Activated T-cell treated with anti-CD3 and anti-CD28 coated beads for 24 hours (primary cell): ENCODE data around the gene METTL1.

Source experiments
- DNase-seq: peaks from one replicate; pipeline ENCODE4 v3.0.0-alpha.2; 2020; ENCODE audit warnings: low read depth

The METTL1 gene

GRCh38 chr12:57767305-57767698, 4.6 kb downstream of the METTL1 start:
- DNase-seq = no peak

GRCh38 chr12:57766464-57767304, 5.2 kb downstream of the METTL1 start, which contains the start of gene CYP27B1:
Gene CYP27B1, minus strand, starts transcription at chr12:57767078. Its CDS starts 37 bp downstream, at chr12:57767041.
- no peak for DNase-seq

DNA sequence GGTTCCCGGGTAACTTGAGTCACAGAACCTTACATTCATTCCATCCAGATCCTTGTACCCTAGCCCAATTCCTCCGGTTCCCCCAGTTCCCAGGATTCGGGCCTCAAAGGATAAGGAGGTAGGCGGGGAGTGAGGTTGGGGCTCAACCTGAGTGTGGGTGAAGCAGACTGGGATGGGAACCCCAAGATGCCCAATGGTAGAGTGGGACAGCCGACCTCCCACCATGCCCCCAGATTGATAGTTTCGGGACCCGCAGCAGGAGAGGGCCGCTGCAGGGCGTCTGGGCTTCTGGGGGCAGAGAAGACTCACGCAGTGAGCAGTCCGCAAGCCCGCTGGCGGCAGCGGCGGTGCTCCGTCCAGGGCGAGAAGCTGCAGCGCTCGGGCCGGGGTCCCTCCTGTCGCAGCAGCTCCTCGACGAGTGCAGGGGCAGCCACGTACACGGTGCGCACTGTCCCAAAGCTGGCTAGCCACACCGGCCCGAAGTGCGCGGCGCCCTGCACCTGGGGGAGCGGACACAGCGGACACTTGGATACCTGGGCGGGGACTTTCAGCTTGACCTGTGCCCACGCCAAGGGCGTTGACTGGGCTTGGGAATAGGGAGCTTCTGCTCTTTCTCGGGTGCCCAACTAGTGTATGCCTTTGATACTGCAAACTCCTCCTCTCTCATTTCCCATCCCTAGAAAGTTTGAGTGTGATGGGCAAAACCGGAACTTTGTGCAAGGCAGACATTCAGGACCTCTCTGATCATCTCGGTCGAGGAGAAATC, 6.0 kb downstream of the METTL1 start:
- no peak for DNase-seq

- DNase-seq = no peak
Measured at GRCh38 chr12:57765003-57765697, 6.8 kb downstream of the METTL1 start.

DNA sequence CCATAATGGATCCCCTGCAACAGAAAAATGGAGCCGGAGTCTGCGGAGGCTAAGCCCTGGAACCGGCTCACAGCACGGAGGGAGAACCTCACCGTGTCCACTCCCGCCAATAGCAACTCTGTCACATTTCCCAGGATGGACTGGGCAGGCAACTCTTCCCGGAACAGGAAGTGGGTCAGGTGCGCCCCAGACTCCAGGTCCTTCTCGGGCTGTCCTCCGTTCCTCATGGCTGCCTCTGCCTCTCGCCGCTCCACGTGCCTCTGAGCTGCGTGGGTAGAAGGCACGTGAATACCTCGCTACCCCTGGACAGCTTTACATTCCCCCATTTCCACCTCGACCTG, 7.3 kb downstream of the METTL1 start:
- no peak for DNase-seq

DNA sequence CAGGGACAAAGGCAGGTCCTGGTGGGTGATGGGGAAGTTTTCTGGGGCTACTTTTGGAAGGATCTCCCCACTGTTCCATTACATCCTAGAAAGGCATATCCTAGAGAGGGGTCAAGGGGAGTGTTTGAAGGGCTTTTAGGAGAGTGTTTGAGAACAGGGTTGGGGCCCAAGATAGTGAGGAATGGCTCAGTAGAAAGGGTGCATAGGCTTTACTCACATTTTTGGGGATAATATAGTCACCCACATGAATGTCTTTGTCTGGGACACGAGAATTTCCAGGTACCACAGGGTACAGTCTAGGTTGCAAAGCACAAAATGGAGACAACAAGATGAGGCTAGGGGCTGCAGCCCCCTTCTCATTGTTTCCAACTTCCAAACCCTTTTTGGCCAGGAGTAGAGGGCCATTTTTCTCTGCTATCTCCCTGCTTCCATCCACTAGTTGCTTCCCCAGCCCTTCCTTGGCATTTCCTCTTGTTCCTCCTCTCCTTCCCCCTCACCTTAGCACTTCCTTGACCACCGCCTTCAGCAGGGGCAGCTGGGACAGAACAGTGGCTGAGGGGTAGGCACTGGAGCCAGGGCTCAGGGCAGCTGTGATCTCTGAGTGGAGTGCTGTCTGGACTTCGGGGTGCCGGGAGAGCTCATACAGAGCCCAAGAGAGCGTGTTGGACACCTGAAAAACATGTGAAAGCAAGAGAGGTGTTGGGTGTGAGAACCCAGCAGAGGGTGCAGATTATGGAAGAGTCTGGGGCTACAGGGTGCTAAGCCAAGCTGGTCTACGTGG, 7.8 kb downstream of the METTL1 start:
- DNase-seq = no peak

DNA sequence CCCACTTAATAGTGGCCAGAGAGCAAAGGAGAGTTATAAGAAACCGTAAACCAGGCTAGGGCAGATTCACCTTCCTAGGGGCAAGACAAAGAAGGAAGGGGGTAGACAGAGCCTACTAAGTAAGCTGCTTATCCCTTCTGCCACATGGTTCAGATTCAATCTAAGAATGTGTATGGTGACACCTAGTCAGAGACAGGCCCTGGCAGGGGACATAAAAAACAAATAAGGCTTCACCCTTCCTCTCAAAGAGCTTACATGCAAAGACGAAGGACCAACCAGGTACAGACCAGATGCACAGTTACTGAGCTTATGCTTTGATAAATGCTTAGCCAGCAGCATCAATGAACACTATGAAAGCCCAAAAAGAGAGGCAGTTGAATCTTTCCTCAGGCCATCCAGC, 9.4 kb downstream of the METTL1 start:
- DNase-seq = no peak

DNA sequence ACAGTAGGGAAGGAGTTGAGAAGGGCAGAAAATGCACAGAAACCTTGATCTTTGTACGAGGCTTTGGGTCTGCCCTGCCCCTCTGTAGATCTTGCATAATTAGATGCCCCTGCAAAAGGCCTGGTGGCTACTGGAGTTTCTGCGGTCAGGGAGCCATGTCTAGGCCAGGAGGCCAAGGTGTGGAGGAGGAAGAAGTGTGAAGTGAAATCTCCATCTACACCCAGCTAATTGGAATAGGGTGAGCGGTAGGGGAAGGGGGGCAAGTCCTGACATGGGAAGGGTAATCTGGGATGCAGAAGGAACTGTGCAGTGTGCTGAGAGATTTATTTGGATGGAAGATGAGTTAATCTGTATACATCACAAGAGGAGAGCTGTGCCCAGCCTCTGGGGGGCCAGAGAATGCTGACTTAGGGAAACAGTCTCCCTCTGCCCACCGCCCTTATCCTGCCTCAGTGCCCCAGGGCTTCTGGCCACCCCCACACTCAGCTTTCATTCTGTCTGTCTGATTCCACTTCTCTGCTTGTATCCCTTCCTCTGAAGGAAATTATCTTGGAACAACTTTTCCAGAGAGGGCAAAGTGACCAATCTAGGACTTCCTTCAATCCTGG, 10.4 kb downstream of the METTL1 start:
- DNase-seq = no peak

- DNase-seq = no peak
Measured at GRCh38 chr12:57760347-57760982, 11.4 kb downstream of the METTL1 start.

- no peak for DNase-seq
Measured at GRCh38 chr12:57759360-57759980, 12.4 kb downstream of the METTL1 start.

- DNase-seq = no peak
Measured at GRCh38 chr12:57758552-57759359, 13.1 kb downstream of the METTL1 start.

- no peak for DNase-seq
Measured at GRCh38 chr12:57757771-57758170, 14.1 kb downstream of the METTL1 start.

GRCh38 chr12:57756406-57757341, 15.2 kb downstream of the METTL1 start:
- DNase-seq = peak; percentile 63

GRCh38 chr12:57755454-57756372, 16.2 kb downstream of the METTL1 start:
- DNase-seq = no peak

DNA sequence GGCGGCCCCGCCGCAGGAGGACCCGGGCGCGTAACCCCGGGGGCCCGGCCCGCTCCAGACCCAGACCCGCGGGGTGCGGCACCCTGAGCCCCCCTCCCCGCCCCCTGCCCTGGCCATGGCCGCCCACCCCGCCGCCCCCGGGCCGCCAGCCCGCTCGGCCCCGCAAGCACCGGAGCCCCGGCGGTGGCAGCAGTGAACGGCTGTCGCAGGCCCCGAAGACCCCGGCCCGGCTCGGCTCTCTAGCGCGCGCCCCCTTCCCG, 16.8 kb downstream of the METTL1 start:
- no peak for DNase-seq

DNA sequence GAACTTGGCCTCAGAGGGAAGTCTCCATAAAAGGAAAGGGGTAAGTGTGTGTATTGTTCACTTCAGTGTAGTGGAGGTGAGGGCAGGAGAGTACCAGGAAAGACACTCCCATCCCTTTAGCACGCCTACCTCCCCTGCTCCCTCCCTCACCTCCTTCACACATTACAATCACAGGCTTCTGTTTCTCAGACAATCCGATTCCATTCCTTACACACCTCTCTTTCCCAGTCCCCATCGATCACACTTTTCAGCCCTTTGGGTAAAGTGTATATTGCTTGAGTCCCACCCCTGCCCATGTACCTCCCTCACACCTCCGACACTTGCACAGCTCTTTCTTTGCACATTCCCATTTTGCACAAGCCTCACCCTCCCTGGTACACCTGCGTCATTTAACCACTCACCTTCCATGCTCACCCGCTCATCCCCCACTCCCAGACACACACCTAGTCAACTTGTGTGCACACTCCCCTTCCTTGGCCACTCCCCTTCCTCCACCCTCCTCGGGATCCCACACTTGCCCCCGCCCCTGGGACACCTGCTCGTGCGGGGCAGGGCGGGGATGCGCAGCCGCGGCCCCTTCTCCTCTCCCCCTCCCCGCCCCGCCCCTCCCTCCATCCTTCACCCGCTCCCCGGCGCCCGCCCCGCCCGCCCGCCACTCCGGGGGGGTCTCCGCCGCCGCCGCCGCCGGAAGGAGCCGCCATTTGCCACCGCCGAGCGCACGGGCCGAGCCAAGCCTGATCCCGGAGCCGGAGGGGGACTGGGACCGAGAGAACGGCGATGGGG, 17.3 kb downstream of the METTL1 start, which contains the start of gene MARCHF9:
Gene MARCHF9, plus strand, starts transcription at position 693 of the 783 bp plus-strand sequence. CDS start 426 bp downstream, outside the sequence.
- peak; percentile 79 for DNase-seq
